ENCODE results near the gene ZNF280B. TPM values are rescaled to one million over a fixed set of nuclear protein-coding genes. Genes with fewer than 3 reads are reported as not detected.

ZNF280B gene
- 1.4 to 1.9 TPM (median 1.7 TPM) in 5 replicates for total RNA-seq (2022; extraction: Qiagen RNA extraction)

GRCh38 chr22:22508274-22509176 lies at the start of gene ZNF280B:
ZNF280B (minus strand) TSS chr22:22508742; CDS start chr22:22489398, 19,344 bp downstream.

GRCh38 chr22:22520020-22520656 lies 11.6 kb upstream of the ZNF280B start, which contains the start of gene ZNF280A:
ZNF280A (minus strand) TSS chr22:22520270; CDS start chr22:22515630, 4,640 bp downstream.

Other genes starting within 250 kb of the ZNF280B start
- gene ZNF280A, start 11.5 kb upstream of the ZNF280B start, total RNA-seq (2022; extraction: Qiagen RNA extraction): 2.6 to 3.5 TPM (median 3.4 TPM) in 5 replicates
- gene PRAME, start 50.5 kb upstream of the ZNF280B start, total RNA-seq (2022; extraction: Qiagen RNA extraction): 89.7 to 106 TPM (median 101 TPM) in 5 replicates
- not detected in 5 replicates for gene GGTLC2, start 135.9 kb upstream of the ZNF280B start, total RNA-seq (2022; extraction: Qiagen RNA extraction)